Hindlimb muscle (tissue), 1 donor: ENCODE results near the gene PEX10. TPM values are rescaled to one million over a fixed set of nuclear protein-coding genes. Genes with fewer than 3 reads are reported as not detected.

Experiments used
- DNase-seq: peaks from one replicate; pipeline ENCODE4 v3.0.0-alpha.2; 2013
- polyA plus RNA-seq: library from polyadenylated mRNA; unstranded; fragments of 120-200 nt; gene quantifications from one replicate; pipeline ENCODE4 v1.2.1, GENCODE V29; 2013; ENCODE audit not compliant: insufficient read length

The PEX10 gene
- polyA plus RNA-seq, 1 donor: 22.9 TPM

- no peak for DNase-seq
These were observed 37.9 kb downstream of the PEX10 start for GRCh38 chr1:2374252-2375155.

GRCh38 chr1:2373551-2374251 is 38.7 kb downstream of the PEX10 start:
- DNase-seq: no peak

- no peak for DNase-seq
These were observed 39.5 kb downstream of the PEX10 start for GRCh38 chr1:2372551-2373490.

GRCh38 chr1:2368053-2368744 is 44.2 kb downstream of the PEX10 start:
- DNase-seq: no peak

GRCh38 chr1:2363847-2364513 is 48.4 kb downstream of the PEX10 start:
- no peak for DNase-seq

- no peak for DNase-seq
These were observed 51.6 kb downstream of the PEX10 start for GRCh38 chr1:2360588-2361364.

GRCh38 chr1:2358651-2359640 is 53.4 kb downstream of the PEX10 start:
- no peak for DNase-seq

- no peak for DNase-seq
These were observed 54.3 kb downstream of the PEX10 start for GRCh38 chr1:2358072-2358471.

GRCh38 chr1:2356911-2357845 is 55.2 kb downstream of the PEX10 start:
- DNase-seq: no peak

- no peak for DNase-seq
These were observed 56.0 kb downstream of the PEX10 start for GRCh38 chr1:2356401-2356800.

GRCh38 chr1:2355373-2356261 is 56.7 kb downstream of the PEX10 start:
- no peak for DNase-seq

GRCh38 chr1:2354511-2355372 is 57.6 kb downstream of the PEX10 start:
- no peak for DNase-seq
